ENCODE results near the gene LRRC34. TPM values are rescaled to one million over a fixed set of nuclear protein-coding genes. Genes with fewer than 3 reads are reported as not detected.

Gene LRRC34
- total and polyA plus RNA-seq, 9 of the 15 experiments (the other 6 are each of a cell fraction or from before 2014, with no cell fraction given): 0.17 to 0.30 TPM; not detected in 7

GRCh38 chr3:169813757-169814517, 1.2 kb upstream of the LRRC34 start:
- WGBS (ENCODE audit: insufficient coverage, low coverage, missing lambda C conversion rate): 61% methylated on average over 26 of the region's 27 CpGs
- H3K36me3 ChIP-seq (ENCODE audit: control insufficient read depth, insufficient read depth, low read length): no peaks in the 10 kb centered on the region
- ATAC-seq: peak; percentile 60; the same call in 2 of the 3 replicates
- no peak overlapping the region for H3K27ac ChIP-seq (ENCODE audit: extremely low read depth, low read depth, low read length)
- no peak for DNase-seq (ENCODE audit: extremely low read depth in 1 of 4, low spot score in 3 of 4)
- H3K79me2 ChIP-seq (ENCODE audit: control insufficient read depth, insufficient read depth, low read length): no peaks in the 10 kb centered on the region
- no TSS peak for BruUV-seq (replicated peaks)
- intact Hi-C loops (cut with micrococcal nuclease): no loop called here
- POLR2A ChIA-PET: no interaction called here
- H3K9me1 ChIP-seq (ENCODE audit: control insufficient read depth, insufficient read depth, low read length): no peaks in the 10 kb centered on the region
- peak overlapping the region; percentile 5; the same call in 1 of the 2 replicates for H2AFZ ChIP-seq (ENCODE audit: low read depth, low read length)
- no peaks in the 10 kb centered on the region; a peak in 1 of 5 replicates for H3K4me1 ChIP-seq (replicated peaks in 1 of 2; ENCODE audit: control insufficient read depth in 2 of 2, insufficient read depth in 2 of 2, low read length in 2 of 2)
- peaks cover 0 to 4% of the 10 kb centered on the region in 2 experiments; a peak in 1 of 5 replicates for H3K27me3 ChIP-seq (ENCODE audit: control insufficient read depth in 2 of 2, insufficient read depth in 2 of 2, low read length in 2 of 2)
- FAIRE-seq: no peak
- no peak overlapping the region for H3K9ac ChIP-seq (ENCODE audit: insufficient read depth in 1 of 2, low read depth in 2 of 2, low read length in 2 of 2)
- H3K9me3 ChIP-seq (replicated peaks; ENCODE audit: control insufficient read depth, insufficient read depth, low read depth, low read length): peaks cover 3% of the 10 kb centered on the region
- no peak overlapping the region for H3K4me2 ChIP-seq (ENCODE audit: insufficient read depth, low read length)
- in situ Hi-C loops (cut with MboI): no loop called here
- no peak overlapping the region for H3K4me3 ChIP-seq
- H4K20me1 ChIP-seq (replicated peaks; ENCODE audit: control insufficient read depth, insufficient read depth, low read length): no peaks in the 10 kb centered on the region
- CTCF ChIA-PET (ENCODE audit: low intra/inter-chr PET ratio): no interaction called here
- peak; percentile 41; the same call in 1 of the 2 replicates for TF ChIP-seq USF1 (CRISPR knock-in tag; IDR thresholded peaks at IDR 0.05)
- TF ChIP-seq ZNF184 (CRISPR knock-in tag; IDR thresholded peaks at IDR 0.05): no peak
- no peak for TF ChIP-seq NUFIP1 (IDR thresholded peaks at IDR 0.05; ENCODE audit: partially characterized antibody)
- 0 out of 2 replicates have a peak, but pooled peaks have one; percentile 14 for TF ChIP-seq USF2 (CRISPR knock-in tag; IDR thresholded peaks at IDR 0.05)
- TF ChIP-seq JUNB (CRISPR knock-in tag; conservative IDR thresholded peaks at IDR 0.05): no peak
- no peak for TF ChIP-seq TEAD1 (CRISPR knock-in tag; IDR thresholded peaks at IDR 0.05)
- TF ChIP-seq NR3C1 (CRISPR knock-in tag; IDR thresholded peaks at IDR 0.05): no peak
- TF ChIP-seq ZBTB5 (IDR thresholded peaks at IDR 0.05): no peak
- no peak for TF ChIP-seq MAFF (IDR thresholded peaks at IDR 0.05; ENCODE audit: low read length)
- no peak for TF ChIP-seq NR2C2 (CRISPR knock-in tag; IDR thresholded peaks at IDR 0.05)
- no peak for TF ChIP-seq NR2C2 (tag; IDR thresholded peaks at IDR 0.05)
- TF ChIP-seq ZNF23 (CRISPR knock-in tag; IDR thresholded peaks at IDR 0.05): no peak
- TF ChIP-seq ETV6 (IDR thresholded peaks at IDR 0.05; ENCODE audit: borderline replicate concordance in 1 of 2, low read depth in 2 of 2, low read length in 1 of 2): no peak
- no peak for TF ChIP-seq ETV6 (CRISPR knock-in tag; IDR thresholded peaks at IDR 0.05; ENCODE audit: borderline replicate concordance)
- TF ChIP-seq CREBBP (IDR thresholded peaks at IDR 0.05; ENCODE audit: low read depth, low read length): no peak
- no peak for TF ChIP-seq ZBTB34 (CRISPR knock-in tag; IDR thresholded peaks at IDR 0.05)
- TF ChIP-seq ARNT (IDR thresholded peaks at IDR 0.05): no peak
- TF ChIP-seq CCNT2 (IDR thresholded peaks at IDR 0.05; ENCODE audit: borderline replicate concordance, extremely low read depth, insufficient read length, low read depth, low read length): no peak
